HG03108 (cell line): ENCODE measurements around the gene ZBTB5.
"Not testable (repeated sequence)": the region's sequence is repeated elsewhere in the genome, so short reads cannot be mapped to it uniquely, and the experiment has no call there.

Experiments used
- ATAC-seq: cut with Tn5 transposase; IDR thresholded peaks from one replicate; pipeline ENCODE4 v1.9.1; 2021; ENCODE audit warnings: moderate library complexity; ENCODE audit not compliant: unreplicated experiment

The ZBTB5 gene

DNA sequence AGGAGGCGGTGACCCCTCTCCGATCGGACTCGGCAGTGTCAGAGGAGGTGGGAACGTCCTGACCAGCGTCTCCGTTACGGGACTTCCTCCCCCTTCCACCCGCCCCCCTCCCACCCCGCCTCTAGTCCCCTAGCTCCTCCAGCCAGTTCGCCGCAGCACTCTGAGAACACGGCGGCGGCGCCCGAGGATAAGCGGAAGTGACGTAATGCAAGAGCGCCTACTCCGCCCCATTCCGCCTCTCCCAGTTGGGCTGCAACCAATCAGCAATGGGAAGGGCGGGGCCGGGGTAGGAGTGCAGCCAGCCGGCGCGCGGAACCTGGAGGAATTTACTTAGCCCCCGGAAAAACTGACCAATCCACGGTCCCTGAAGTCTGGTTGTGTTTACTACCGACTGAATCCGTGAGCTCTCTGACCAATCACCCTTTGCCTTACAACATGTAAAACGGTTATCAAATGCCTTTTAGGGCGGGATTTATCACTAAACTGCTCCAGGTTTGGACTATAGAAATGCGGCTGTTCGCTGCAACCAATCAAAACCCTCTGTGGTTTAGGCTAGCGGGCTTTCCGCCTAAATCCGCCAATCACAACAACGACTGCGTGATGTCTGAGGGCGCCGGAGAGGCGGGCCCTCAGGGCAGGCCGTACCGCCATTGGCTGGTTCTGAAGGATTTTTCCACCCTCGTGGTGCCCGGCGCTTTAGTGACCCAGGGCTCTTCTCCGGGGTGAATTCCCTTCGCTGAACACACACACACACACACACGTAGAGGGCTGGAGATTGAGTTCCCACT is at the start of gene ZBTB5:
Gene ZBTB5 (minus strand): TSS at position 202 of the 788 bp plus-strand sequence. CDS start 22,899 bp downstream, outside the sequence.
- peak; percentile 78 for ATAC-seq

DNA sequence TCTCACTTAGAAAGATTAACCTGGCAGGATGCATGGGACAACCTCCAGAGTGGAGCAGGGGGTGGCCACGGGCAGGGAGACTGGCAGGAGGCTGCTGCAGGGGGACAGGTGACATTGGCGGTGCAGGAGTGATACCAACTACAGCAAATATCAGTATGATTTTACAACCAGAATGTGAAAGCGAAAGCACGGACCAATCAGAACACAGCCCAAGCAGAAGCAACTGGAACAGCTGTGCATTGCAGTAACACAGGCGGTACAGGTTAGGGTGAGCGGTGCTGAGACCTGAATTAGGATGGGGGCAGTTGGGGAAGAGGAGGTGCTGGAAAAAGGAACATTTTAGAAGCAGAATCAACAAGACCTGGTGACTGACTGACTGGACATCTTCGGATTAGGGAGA is 49.7 kb upstream of the ZBTB5 start:
- ATAC-seq: no peak

- not testable (repeated sequence) for ATAC-seq
These were observed 49.2 kb upstream of the ZBTB5 start for GRCh38 chr9:37514415-37514814.

DNA sequence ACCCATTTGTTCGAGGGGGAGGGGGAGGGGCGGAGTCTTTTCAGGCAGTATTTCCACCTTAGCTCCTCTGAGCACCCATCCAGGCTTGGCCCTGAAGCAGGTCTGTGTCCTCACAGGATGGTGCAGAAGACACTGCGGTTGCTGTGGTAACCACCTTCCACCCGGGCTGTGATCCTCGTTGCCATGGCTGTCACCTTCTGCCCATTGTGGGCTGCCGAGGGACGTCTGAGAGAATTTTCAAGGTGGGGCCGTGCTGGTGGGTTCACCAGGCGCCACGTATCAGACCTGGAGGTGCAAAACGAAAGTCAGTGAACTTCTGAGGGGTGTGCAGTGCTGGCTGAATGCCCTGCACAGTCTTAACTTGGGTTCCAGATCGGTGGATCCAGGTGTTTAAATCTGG is 47.2 kb upstream of the ZBTB5 start:
- no peak for ATAC-seq

DNA sequence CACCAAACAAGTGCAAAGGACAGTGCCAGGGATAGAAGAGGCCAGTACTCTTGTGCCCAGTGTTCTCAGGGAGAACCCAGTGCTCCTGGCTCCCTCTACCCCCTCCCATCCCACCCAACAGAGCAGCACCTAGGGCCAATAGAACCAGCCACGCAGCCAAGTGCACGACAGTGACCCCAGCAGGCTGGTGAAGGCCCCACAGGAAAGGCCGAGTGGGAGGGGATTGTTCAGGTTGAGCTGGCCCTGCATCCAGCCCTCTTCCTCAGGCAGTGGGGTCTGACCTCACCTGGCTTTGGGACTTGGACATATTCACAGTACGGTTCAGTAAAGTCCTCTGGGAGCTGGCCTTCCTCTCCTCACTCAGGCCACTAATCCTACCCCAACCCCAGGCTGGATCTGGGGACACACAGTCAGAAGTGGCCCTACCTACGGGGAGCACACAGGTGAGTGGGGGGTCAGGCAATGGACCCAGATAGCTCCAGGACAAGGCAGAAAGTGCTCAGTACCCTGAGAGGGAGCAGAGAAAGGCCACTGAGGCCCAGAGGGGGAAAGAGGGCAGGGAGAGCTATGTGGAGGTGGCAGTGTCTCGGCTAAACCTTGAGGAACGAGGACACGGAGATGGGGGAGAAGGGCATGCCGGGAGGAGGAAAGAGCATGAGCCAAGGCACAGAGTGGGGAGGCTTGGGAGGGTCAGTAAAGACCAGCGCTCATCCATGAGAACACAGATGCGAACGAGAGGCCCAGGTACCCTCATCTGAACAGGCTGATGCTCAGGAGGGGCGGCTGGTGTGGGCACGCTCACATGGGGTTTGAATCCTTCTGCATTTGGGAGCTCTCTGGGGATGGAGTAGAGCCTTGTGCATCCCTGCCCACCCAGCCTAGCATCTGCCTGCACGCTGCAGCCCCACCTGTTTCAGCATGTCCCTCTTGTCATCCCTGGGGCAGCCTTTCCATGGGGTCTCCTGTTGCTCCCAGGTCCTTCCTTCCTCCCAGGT is 46.1 kb upstream of the ZBTB5 start:
- no peak for ATAC-seq

DNA sequence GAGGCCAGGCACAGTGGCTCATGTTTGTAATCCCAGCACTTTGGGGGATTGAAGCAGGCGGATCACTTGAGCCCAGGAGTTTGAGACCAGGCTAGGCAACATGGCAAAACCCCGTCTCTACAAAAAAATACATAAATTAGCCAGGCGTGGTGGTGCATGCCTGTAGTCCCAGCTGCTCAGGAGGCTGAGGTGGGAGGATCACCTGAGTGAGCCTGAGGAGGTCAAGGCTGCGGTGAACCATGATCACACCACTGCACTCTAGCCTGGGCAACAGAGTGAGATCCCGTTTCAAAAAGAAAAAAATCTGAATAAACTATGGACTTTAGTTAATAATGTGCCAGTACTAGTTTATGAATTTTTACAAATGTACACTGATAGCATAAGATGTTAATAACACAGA is 44.8 kb upstream of the ZBTB5 start:
- not testable (repeated sequence) for ATAC-seq

- ATAC-seq: no peak
These were observed 44.3 kb upstream of the ZBTB5 start for GRCh38 chr9:37509536-37509935.

GRCh38 chr9:37508834-37509206 is 43.6 kb upstream of the ZBTB5 start:
- no peak for ATAC-seq

- no peak for ATAC-seq
These were observed 43.0 kb upstream of the ZBTB5 start for GRCh38 chr9:37508135-37508833.

GRCh38 chr9:37507566-37508134 is 42.4 kb upstream of the ZBTB5 start:
- no peak for ATAC-seq

DNA sequence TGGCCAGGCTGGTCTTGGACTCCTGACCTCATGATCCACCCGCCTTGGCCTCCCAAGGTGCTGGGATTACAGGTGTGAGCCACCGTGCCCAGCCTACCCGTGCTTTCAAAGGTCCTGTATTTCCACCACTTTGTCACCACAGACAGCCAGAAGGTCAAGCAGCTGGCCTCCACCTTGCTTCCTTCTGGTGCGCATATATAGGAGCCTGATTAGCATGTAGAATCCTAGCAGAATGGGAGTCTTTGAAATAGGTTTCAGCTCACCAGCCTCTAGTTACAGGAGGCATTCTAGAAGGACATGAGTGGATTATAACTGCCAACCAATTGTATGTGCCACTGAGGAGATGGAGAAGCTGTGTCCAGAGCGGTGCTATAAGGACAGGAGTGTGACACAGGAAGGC is 39.4 kb upstream of the ZBTB5 start:
- no peak for ATAC-seq

GRCh38 chr9:37503736-37504135 is 38.5 kb upstream of the ZBTB5 start:
- no peak for ATAC-seq

GRCh38 chr9:37501957-37502596 is 36.8 kb upstream of the ZBTB5 start:
- ATAC-seq: no peak

GRCh38 chr9:37499297-37499696 is 34.0 kb upstream of the ZBTB5 start:
- no peak for ATAC-seq

- ATAC-seq: no peak
These were observed 33.2 kb upstream of the ZBTB5 start for GRCh38 chr9:37498457-37498856.

DNA sequence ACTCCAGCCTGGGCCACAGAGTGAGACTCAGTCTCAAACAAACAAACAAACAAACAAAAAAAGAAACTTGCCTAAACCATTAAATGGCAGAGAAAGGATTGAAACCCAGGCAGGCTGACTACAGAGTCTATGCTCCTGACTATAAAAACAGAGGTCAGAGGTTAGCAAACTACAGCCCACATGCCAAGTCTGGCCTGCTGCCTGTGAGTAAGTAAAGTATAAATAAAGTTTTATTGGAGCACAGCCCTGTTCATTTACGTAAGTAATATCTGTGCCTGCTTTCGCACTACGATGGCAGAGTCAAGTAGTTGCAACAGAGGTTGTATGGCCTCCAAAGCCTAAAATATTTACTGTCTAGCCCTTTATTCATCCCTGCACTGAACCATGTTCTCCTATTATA is 32.1 kb upstream of the ZBTB5 start:
- no peak for ATAC-seq

DNA sequence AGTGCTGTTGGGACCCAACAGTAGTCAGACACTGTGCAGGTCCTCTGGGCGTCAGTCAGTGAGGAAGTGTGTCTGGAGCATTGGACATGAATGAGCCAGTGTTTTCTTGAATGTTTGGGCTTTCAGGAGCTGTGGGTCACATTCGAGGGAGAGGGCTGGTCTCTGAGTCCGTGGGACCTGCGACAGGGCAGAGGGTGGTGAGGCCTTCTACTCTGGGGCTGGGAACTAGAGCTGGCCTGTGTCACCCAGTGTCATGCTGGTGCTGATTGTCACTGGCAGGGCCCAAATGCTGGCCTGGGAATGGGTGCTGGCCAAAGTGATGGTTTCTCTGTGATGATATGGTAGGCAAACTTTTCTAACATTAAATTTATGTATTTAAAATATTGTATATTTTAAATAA is 30.8 kb upstream of the ZBTB5 start:
- no peak for ATAC-seq

DNA sequence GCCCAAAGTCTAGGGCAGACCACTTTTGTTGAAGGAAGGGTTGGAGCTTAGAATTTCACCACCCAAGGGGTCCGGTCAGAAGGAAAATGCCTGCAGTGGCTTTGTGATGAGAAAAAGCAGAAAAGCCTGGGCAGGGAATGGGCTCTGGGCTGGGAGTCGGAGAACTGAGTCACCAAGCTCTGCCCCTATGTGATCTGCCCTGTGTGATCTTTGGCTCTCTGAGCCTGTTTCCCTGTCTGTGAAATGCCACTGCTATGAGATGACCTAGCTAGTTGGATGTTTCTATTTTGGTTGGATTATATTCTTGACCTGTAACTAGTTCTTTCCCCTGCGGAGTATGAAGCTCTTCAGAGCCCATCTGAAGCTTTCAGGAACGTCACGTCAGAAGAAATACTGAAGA is 30.3 kb upstream of the ZBTB5 start:
- ATAC-seq: no peak

GRCh38 chr9:37491939-37492338 is 26.7 kb upstream of the ZBTB5 start:
- ATAC-seq: no peak
